ENCODE results near the gene RAP2A.
A peak's percentile ranks its signal among the peaks of the same experiment; 100 is the strongest.

The RAP2A gene

GRCh38 chr13:97496511-97496910, 62.5 kb downstream of the RAP2A start:
- no peak for DNase-seq

- DNase-seq, result peak in 1 of 2 experiments; percentile 2
These were observed 63.4 kb downstream of the RAP2A start for GRCh38 chr13:97497400-97497799.

GRCh38 chr13:97498419-97498818, 64.5 kb downstream of the RAP2A start:
- DNase-seq, result no peak

DNA sequence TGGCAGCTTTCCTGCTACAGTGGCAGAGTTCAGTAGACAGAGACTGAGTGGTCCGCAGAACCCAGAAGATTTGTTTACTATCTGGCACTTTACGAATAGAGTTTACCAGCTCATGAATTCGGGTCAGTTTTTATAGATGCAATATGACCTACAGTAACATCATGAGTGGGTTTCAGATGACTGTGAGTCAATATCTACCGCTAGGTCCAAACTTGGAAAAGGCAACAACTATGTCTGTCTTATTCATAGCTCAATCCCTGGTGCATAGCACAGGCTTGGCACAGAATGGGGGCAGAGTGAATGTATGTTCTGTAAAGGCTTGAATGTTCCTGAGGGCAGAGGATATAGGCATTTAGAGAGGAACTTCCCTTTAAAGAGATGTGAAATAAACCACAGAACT, 65.2 kb downstream of the RAP2A start:
- no peak for DNase-seq

GRCh38 chr13:97502181-97502580, 68.2 kb downstream of the RAP2A start:
- DNase-seq, result no peak

DNA sequence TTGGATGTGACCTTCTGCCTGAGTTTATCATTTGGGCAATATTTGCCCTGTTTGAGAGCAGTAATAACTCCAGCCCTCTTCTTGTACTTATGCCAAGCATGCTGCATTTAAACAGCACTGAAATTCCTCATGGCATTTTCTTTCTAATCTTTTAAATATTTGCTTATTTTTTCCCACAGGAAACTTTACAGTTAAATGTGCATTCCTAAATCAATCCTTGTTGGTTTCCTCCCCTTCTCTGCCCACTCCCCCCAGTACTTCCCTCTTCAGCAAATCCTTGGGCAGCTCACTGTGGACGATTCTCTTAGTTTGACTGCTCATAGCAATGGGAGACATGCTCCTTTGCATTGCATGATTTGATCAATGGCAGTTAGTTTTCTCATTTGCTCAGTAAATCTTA, 68.7 kb downstream of the RAP2A start:
- no peak for DNase-seq

DNA sequence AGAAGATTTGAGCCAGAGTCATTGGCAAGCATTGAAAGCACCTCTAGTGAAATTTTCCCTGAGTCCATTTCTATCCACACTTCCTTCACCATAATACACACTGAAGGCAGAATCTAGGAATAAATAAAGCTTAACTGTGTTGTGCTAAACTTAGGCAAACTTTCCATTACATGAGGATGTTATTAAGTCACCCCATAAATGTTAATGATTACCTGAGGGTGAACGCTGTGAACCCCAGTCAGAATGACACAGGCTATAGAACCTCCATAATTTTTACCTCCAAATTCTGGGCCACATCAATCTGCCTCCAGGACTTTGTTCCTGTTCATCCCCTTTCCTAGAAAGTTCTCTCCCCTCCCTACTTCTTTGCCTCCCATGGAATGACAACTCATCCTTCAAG, 71.0 kb downstream of the RAP2A start:
- no peak for DNase-seq

- peak in 1 of 2 experiments; percentile 9 for DNase-seq
These were observed 72.5 kb downstream of the RAP2A start for GRCh38 chr13:97506511-97506910.

- DNase-seq, result no peak
These were observed 78.8 kb downstream of the RAP2A start for GRCh38 chr13:97512732-97513131.

DNA sequence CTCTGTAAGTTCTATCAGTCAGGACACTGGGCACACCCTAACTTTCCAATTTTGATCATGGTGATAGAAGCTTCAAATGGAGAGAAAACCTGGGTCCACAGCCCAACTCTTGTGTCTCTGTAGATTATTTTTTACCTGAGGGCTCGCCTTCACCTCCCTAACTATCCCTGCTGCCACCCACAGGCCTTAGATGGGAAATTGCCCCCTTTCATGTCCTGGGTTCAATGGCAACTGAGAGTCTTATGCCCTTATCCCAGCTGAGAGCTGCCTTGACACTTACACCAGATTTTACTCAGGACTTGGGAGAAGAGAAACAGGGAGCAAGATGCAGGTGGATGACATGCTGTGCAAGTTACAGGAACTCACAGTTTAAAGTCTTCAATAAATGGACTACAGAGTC, 81.7 kb downstream of the RAP2A start:
- no peak for DNase-seq

- no peak for DNase-seq
These were observed 84.0 kb downstream of the RAP2A start for GRCh38 chr13:97517967-97518366.

All from Kasumi-1 (cell line).